GM20431 (cell line): ENCODE data around the gene TGM2.

ENCODE experiments used
- in situ Hi-C: fragments of 300-500 bp; cut with MseI, MboI; formaldehyde crosslinking; loops from one replicate; pipeline ENCODE4 v1.15.0; 2020; ENCODE audit warnings: low sequenced_read_pairs; ENCODE audit not compliant: unreplicated experiment

The TGM2 gene

GRCh38 chr20:38165089-38165965 lies at the start of gene TGM2:
TSS of gene TGM2 (minus strand) at chr20:38165270. CDS start at chr20:38165198, 72 bp downstream.
- in situ Hi-C loops = loop anchor here (10.0 kb wide), 1 partner anchor 91 kb away; no protein-coding TSS in a partner anchor

GRCh38 chr20:38214256-38215193 lies 49.5 kb upstream of the TGM2 start:
- in situ Hi-C loops = no loop called here

- in situ Hi-C loops = no loop called here
Observed at GRCh38 chr20:38213607-38213940, 48.5 kb upstream of the TGM2 start.

- in situ Hi-C loops = no loop called here
Observed at GRCh38 chr20:38212806-38213606, 47.9 kb upstream of the TGM2 start.

- in situ Hi-C loops = no loop called here
Observed at GRCh38 chr20:38211200-38212097, 46.4 kb upstream of the TGM2 start.

- in situ Hi-C loops = no loop called here
Observed at GRCh38 chr20:38210741-38211140, 45.7 kb upstream of the TGM2 start.

GRCh38 chr20:38209736-38210405 lies 44.8 kb upstream of the TGM2 start:
- in situ Hi-C loops = no loop called here

GRCh38 chr20:38209054-38209675 lies 44.1 kb upstream of the TGM2 start:
- in situ Hi-C loops = no loop called here

- in situ Hi-C loops = no loop called here
Observed at GRCh38 chr20:38208523-38208922, 43.5 kb upstream of the TGM2 start.

- in situ Hi-C loops = no loop called here
Observed at GRCh38 chr20:38208088-38208487, 43.0 kb upstream of the TGM2 start.

GRCh38 chr20:38207621-38208020 lies 42.6 kb upstream of the TGM2 start:
- in situ Hi-C loops = no loop called here

- in situ Hi-C loops = no loop called here
Observed at GRCh38 chr20:38205001-38205400, 39.9 kb upstream of the TGM2 start.

- in situ Hi-C loops = no loop called here
Observed at GRCh38 chr20:38203981-38204357, 38.9 kb upstream of the TGM2 start.

GRCh38 chr20:38203337-38203980 lies 38.4 kb upstream of the TGM2 start:
- in situ Hi-C loops = no loop called here

- in situ Hi-C loops = no loop called here
Observed at GRCh38 chr20:38202982-38203293, 37.9 kb upstream of the TGM2 start.

GRCh38 chr20:38202153-38202981 lies 37.3 kb upstream of the TGM2 start:
- in situ Hi-C loops = no loop called here

GRCh38 chr20:38201356-38201755 lies 36.3 kb upstream of the TGM2 start:
- in situ Hi-C loops = no loop called here
